ENCODE data around the gene CSTF3. TPM values are rescaled to one million over a fixed set of nuclear protein-coding genes. Genes with fewer than 3 reads are reported as not detected.
A peak's percentile ranks its signal among the peaks of the same experiment; 100 is the strongest.

The CSTF3 gene
- total and polyA plus RNA-seq, 8 donors, result 5.0 to 25.4 (median 11.7) TPM

- H3K27ac ChIP-seq, result no peak overlapping the region
- WGBS, 2 donors, result 74% methylated on average over 4 of the region's 4 CpGs
- H3K9me3 ChIP-seq, result no peaks in the 10 kb centered on the region
- ATAC-seq (peak in 2 of 4 donors; percentile 16 to 38), DNase-seq (no peak), FAIRE-seq (no peak)
- intact Hi-C loops (cut with DNase I), result no loop called here
- no peak for TF ChIP-seq CTCF (IDR thresholded peaks at IDR 0.05)
- no peaks in the 10 kb centered on the region for H3K36me3 ChIP-seq
- H3K27me3 ChIP-seq, result no peaks in the 10 kb centered on the region
- no peaks in the 10 kb centered on the region for H3K4me1 ChIP-seq
- H3K4me3 ChIP-seq, result no peak overlapping the region
These were observed 34.3 kb upstream of the CSTF3 start for GRCh38 chr11:33195462-33196173.

- intact Hi-C loops (cut with DNase I), result no loop called here
- FAIRE-seq (no peak), DNase-seq (no peak), ATAC-seq (no peak)
- no peaks in the 10 kb centered on the region for H3K27me3 ChIP-seq
- H3K4me1 ChIP-seq, result no peaks in the 10 kb centered on the region
- H3K27ac ChIP-seq, result no peak overlapping the region
- H3K4me3 ChIP-seq, result no peak overlapping the region
- no peaks in the 10 kb centered on the region for H3K9me3 ChIP-seq
- no peaks in the 10 kb centered on the region for H3K36me3 ChIP-seq
- no peak for TF ChIP-seq CTCF (IDR thresholded peaks at IDR 0.05)
- WGBS, 2 donors, result 76 to 93% methylated on average over 4 of the region's 4 CpGs
These were observed 33.2 kb upstream of the CSTF3 start for GRCh38 chr11:33194455-33194854.

- Histone ChIP-seq H3K27me3 (no peaks in the 10 kb centered on the region), H3K36me3 (no peaks in the 10 kb centered on the region), H3K27ac (no peak overlapping the region), H3K9me3 (no peaks in the 10 kb centered on the region), H3K4me1 (no peaks in the 10 kb centered on the region), H3K4me3 (no peak overlapping the region)
- intact Hi-C loops (cut with DNase I), result no loop called here
- ATAC-seq (no peak), DNase-seq (no peak), FAIRE-seq (no peak)
- no peak for TF ChIP-seq CTCF (IDR thresholded peaks at IDR 0.05)
These were observed 30.2 kb upstream of the CSTF3 start for GRCh38 chr11:33191467-33191866.

GRCh38 chr11:33187998-33188722, 26.9 kb upstream of the CSTF3 start:
- no peak for DNase-seq
- Histone ChIP-seq H3K9me3 (no peaks in the 10 kb centered on the region), H3K4me3 (no peak overlapping the region), H3K36me3 (no peaks in the 10 kb centered on the region), H3K27me3 (no peaks in the 10 kb centered on the region), H3K27ac (no peak overlapping the region), H3K4me1 (no peaks in the 10 kb centered on the region)
- TF ChIP-seq CTCF (IDR thresholded peaks at IDR 0.05), result no peak
- intact Hi-C loops (cut with DNase I), result no loop called here
- WGBS, 2 donors, result 79 to 82% methylated on average over 8 of the region's 8 CpGs
- no peak for FAIRE-seq
- ATAC-seq, result peak in 1 of 4 donors; percentile 16

- ATAC-seq, result no peak
- no peaks in the 10 kb centered on the region for H3K36me3 ChIP-seq
- peaks cover 0 to 5% (median 0%) of the 10 kb centered on the region in 3 donors for H3K4me1 ChIP-seq
- no peak for TF ChIP-seq CTCF (IDR thresholded peaks at IDR 0.05)
- 89 to 94% methylated on average over 1 of the region's 1 CpG for WGBS, 2 donors
- no peaks in the 10 kb centered on the region for H3K27me3 ChIP-seq
- no peaks in the 10 kb centered on the region for H3K9me3 ChIP-seq
- intact Hi-C loops (cut with DNase I), result no loop called here
- no peak for FAIRE-seq
- H3K4me3 ChIP-seq, result no peak overlapping the region
- no peak overlapping the region for H3K27ac ChIP-seq
- no peak for DNase-seq
These were observed 24.5 kb upstream of the CSTF3 start for GRCh38 chr11:33185756-33186155.
